Measurements from ENCODE around the gene UFD1. TPM values are rescaled to one million over a fixed set of nuclear protein-coding genes. Genes with fewer than 3 reads are reported as not detected.

The UFD1 gene
- total RNA-seq, 1 experiment from 2014 or later, result 74.4 TPM

- Histone ChIP-seq H2BK5ac (ENCODE audit: insufficient read length, low read length) (no peak overlapping the region), H4K91ac (ENCODE audit: insufficient read length, low read depth, low read length) (no peak overlapping the region), H2AK5ac (ENCODE audit: insufficient read length, low read length) (no peak overlapping the region), H3K18ac (ENCODE audit: insufficient read length, low read depth, low read length) (no peak overlapping the region), H3K27ac (ENCODE audit: insufficient read length, low read depth, low read length) (no peak overlapping the region), H2AFZ (ENCODE audit: low read length) (no peak overlapping the region), H4K5ac (ENCODE audit: insufficient read length, low read depth, low read length) (no peak overlapping the region), H3K9ac (ENCODE audit: extremely low read depth, insufficient read length, low read length) (no peak overlapping the region), H4K20me1 (ENCODE audit: control insufficient read depth, insufficient read depth, insufficient read length) (no peaks in the 10 kb centered on the region), H3K14ac (ENCODE audit: insufficient read depth, low read length) (no peak overlapping the region), H3K27me3 (ENCODE audit: insufficient read depth, low read length) (no peaks in the 10 kb centered on the region), H3T11ph (ENCODE audit: low read length) (no peak overlapping the region), H3K4me1 (ENCODE audit: insufficient read depth, low read length) (peaks cover 4% of the 10 kb centered on the region; the same call in 1 of the 2 replicates), H4K8ac (replicated peaks; ENCODE audit: insufficient read length, low read depth, low read length) (no peak overlapping the region), H3K23ac (ENCODE audit: insufficient read length, low read depth, low read length) (no peak overlapping the region), H2BK120ac (ENCODE audit: low read depth, low read length, poor library complexity, severe bottlenecking) (no peak overlapping the region), H3K4ac (ENCODE audit: low read depth, low read length) (no peak overlapping the region), H2BK20ac (ENCODE audit: low read depth, low read length, poor library complexity, severe bottlenecking) (no peak overlapping the region), H3K9me3 (ENCODE audit: control insufficient read depth, low read depth, low read length) (no peaks in the 10 kb centered on the region), H3K4me2 (ENCODE audit: insufficient read depth, insufficient read length, low read length) (no peak overlapping the region), H3K79me1 (ENCODE audit: insufficient read depth, low read depth, low read length, poor library complexity, severe bottlenecking) (no peaks in the 10 kb centered on the region), H2BK12ac (ENCODE audit: insufficient read length, low read depth, low read length) (no peak overlapping the region), H2BK15ac (ENCODE audit: low read depth, low read length) (no peak overlapping the region), H3K23me2 (ENCODE audit: insufficient read length, low read depth, low read length, poor library complexity, severe bottlenecking) (peaks cover 7% of the 10 kb centered on the region), H3K79me2 (ENCODE audit: insufficient read depth, low read length) (peaks cover 9% of the 10 kb centered on the region; the same call in 1 of the 2 replicates), H3K56ac (ENCODE audit: insufficient read length, low read depth, low read length) (no peak overlapping the region)
- peaks cover 2 to 13% (median 9%) of the 10 kb centered on the region in 3 experiments; a peak in 6 of 7 replicates for H3K36me3 Mint-ChIP-seq (ENCODE audit: insufficient read depth in 1 of 3, low read depth in 3 of 3)
- DNase-seq, result no peak
- no peaks in the 10 kb centered on the region for H3K9me3 Mint-ChIP-seq
- no CpG with 5 or more reads among the region's 2 CpGs for whole genome bisulfite sequencing (ENCODE audit: extremely low coverage, insufficient read length, low lambda C conversion rate)
- H3K27ac Mint-ChIP-seq, result peak overlapping the region in 1 of 3 experiments; percentile 35; a peak in 1 of 7 replicates
- TF ChIP-seq CTCF (conservative IDR thresholded peaks at IDR 0.05), result no peak
- H3K27me3 Mint-ChIP-seq (ENCODE audit: low read depth), result no peaks in the 10 kb centered on the region
- peaks cover 11 to 14% of the 10 kb centered on the region in 2 experiments for H3K4me1 Mint-ChIP-seq
- H3K4me3 Mint-ChIP-seq, result no peak overlapping the region
Measured at GRCh38 chr22:19434829-19435580, 44.0 kb downstream of the UFD1 start.

Measured in H9 (cell line).